HG02571 (cell line): Measurements from ENCODE around the gene ABAT.
"Not testable (repeated sequence)": the region's sequence is repeated elsewhere in the genome, so short reads cannot be mapped to it uniquely, and the experiment has no call there.

Experiments used
- ATAC-seq: cut with Tn5 transposase; IDR thresholded peaks from one replicate; pipeline ENCODE4 v1.9.1; 2021; ENCODE audit warnings: mild to moderate bottlenecking, moderate library complexity; ENCODE audit not compliant: unreplicated experiment

The ABAT gene

DNA sequence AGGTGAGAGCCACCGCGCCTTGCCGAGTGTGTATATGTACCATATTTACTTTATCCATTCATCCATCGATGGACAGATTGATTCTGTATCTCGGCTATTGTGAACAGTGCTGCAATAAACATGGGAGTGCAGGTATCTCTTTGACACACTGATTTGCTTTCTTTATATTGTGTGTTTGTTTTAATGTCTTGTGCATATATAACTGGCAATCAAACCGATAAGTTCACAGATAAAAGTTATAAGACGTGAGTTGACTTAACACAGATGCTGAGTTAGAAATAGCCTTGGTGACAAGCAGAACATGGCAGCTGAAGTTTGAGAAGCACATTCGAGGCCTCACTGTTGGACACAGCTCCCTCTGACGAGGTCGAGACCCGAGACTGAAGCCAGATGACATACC is 99.8 kb downstream of the ABAT start:
- ATAC-seq = no peak

DNA sequence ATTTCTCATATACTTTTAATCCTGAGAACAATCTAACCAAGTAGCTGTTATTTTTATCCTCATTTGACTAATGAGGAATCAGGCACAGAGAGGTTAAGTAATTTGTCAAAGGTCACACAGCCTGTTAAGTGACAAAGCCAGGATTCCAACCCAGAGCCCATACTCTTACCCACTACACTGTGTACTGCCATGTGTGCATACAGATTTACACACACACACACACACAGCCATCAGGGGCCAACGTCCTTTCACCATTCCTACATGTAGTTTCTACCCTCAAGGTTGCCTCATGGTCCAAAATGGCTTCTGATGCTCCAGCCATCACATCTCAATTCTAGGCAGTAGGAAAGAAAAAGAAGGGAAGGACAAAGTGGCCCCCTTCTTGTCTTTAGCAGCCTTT is 100.9 kb downstream of the ABAT start:
- no peak for ATAC-seq

DNA sequence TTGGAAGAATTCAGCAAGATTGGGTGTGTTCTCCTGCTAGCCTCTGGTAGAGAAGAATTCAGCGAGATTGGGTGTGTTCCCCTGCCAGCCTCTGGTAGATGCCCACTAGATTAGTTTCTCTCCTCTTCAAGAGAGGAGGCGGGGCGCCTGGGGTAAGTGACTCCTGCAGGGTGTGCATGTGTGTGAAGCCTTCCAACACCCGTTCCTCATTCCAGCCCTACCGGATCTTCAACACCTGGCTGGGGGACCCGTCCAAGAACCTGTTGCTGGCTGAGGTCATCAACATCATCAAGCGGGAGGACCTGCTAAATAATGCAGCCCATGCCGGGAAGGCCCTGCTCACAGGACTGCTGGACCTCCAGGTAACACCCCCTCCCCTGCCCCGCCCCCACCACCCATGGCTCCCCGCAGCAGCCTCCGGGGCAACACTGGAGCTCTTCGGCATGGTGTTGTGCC is 101.7 kb downstream of the ABAT start:
- no peak for ATAC-seq

DNA sequence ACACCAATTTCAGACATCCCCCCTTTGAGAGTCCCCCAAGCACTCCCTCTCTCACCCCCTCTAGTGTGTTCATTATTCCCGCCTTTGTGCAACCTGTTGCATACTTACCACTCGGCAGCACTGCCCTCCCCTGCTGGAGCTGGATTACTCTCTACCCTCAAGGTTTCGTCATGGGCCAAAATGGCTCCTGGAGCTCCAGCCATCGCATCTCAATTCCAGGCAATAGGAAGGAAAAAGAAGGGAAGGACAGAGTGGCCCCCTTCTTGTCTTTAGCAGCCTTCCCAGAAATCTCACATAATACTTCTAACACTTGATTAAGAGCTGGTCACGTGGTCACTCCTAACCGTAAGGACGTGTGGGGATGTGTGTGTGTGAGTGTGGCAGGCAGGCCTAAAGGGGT is 102.8 kb downstream of the ABAT start:
- no peak for ATAC-seq

DNA sequence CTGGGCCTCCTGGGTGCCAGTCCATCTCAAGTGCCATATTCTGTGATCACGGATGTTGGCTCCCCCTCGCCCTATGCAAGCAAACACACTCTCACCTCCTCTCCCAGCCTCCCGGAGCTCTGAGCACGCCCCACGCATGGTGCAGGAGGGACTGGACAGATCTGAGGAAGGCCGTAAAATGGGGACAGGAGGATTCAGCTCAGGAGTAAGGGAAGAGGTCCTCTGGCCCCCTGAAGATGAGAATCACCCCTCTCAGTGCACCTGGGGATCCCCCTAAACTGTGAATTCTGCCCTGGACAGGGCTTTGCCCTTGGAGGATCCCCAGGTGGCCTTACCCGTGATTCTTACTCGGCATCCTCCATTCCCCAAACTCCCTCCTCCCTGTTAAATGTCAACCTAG is 107.4 kb downstream of the ABAT start:
- ATAC-seq = no peak

DNA sequence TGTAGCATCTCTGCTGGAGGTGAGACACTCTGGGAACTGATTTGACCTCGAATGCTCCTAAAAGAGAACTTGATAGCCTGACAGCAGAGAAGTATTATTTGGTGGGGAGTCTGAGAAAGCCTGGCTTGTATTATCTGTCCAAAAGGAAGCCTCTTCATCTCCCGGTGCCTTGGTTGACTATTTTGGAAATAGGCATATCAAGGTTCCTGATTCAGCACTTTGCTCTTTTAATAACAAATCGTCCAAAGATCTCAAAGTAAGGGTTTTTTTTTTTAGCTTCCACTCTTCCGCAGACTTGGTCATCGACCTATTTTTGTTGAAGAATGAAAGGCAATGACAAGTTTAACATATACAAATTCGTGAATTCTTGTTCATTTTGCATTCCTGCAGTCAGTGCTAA is 108.3 kb downstream of the ABAT start:
- no peak for ATAC-seq

DNA sequence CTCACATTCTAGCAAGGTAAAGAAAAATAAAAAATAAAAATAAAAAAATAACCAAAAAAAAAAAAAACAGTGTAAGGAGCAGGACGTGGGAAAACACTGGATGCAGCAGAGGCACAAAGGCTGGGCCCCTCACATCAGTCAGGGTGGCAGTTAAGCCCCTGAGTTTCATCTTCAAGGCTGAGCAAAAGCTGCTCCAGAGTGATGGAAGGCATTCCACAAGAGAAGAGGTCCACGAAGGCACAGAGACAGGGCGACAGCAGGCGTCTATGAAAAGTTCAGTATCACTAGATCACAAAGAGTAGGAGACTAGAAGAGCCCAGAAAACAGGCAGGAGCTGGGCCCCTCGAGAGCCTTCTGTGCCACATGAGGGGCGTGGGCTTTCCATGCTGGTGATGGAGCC is 111.0 kb downstream of the ABAT start:
- no peak for ATAC-seq

DNA sequence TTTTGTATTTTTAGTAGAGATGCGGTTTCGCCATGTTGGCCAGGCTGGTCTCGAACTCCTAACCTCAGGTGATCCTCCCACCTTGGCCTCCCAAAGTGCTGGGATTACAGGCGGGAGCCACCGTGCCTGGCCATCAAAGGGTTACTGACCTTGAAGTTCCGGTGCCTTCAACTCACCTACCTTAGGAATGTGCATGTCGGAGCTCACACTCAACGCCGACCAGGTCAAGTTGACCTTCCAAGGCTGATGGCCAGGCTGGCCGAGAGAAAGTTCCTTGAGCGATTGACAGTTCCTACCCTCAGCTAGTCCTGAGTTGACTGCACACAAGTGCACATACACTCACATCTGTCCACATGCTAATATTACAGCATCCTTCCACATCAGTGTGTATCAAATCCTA is 111.9 kb downstream of the ABAT start:
- ATAC-seq = not testable (repeated sequence)

DNA sequence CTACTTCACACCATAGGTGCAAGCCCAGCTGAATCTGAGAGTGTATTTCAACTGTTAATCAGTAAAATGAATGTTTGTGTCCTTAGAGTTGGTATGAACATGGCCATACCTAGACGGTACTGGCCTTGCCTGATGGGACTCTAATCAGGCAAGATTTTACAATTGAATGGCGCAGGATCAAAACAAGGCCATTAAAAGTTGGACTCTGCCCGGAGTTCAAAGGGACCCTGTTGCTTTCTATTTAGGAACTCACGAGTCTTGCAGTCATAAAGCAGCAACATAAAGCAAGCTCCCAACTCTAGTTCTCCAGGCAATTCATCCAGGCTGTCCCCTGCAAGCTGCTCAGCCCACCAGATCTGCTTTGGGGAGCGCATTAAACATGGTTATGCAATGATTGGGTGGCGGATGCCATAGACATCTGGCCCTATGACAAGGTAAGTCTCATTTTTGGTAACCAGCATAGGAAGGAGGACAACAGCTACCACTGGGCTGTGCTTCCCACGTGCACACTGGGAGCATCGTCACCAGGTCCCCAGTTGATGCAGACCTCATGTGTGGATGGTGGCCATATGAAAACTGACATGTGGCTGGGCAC is 114.3 kb downstream of the ABAT start:
- no peak for ATAC-seq

DNA sequence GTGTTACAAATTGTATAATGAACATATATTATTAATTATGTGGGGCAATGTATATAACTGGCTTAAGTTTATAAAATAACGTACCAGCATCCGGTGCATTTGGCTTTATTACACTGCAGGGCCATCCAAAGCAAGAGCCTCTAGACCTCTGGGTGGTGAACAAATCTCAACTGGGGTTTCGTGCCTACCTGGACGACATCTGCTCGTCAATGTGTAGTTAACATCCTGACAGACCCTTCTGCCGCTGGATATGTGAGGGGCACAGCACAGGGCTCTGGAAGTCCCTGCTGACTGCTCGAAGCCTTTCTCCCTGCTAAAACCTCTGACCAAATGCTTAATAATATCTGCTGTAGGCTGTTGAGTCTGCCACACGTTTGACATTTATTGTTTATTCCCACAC is 120.7 kb downstream of the ABAT start:
- ATAC-seq = no peak

DNA sequence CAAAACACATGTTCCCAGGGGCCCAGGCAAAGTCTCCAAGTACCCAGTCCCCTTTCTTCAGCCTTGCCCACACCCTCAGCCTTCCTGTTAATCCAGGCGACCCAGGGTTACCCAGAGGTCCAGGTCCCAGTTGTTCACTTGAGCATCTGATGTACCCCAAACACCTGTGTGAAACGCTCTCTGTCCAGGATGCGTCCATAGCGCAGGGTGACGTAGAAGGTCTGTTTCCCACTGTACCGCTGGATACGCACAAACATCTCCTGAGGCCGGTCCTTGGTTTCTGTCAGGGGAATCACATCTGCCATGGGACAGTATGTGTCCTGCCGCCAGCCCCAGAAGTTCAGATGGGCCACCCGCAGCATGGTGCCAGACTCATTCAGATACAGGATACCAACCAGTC is 121.4 kb downstream of the ABAT start:
- ATAC-seq = no peak

DNA sequence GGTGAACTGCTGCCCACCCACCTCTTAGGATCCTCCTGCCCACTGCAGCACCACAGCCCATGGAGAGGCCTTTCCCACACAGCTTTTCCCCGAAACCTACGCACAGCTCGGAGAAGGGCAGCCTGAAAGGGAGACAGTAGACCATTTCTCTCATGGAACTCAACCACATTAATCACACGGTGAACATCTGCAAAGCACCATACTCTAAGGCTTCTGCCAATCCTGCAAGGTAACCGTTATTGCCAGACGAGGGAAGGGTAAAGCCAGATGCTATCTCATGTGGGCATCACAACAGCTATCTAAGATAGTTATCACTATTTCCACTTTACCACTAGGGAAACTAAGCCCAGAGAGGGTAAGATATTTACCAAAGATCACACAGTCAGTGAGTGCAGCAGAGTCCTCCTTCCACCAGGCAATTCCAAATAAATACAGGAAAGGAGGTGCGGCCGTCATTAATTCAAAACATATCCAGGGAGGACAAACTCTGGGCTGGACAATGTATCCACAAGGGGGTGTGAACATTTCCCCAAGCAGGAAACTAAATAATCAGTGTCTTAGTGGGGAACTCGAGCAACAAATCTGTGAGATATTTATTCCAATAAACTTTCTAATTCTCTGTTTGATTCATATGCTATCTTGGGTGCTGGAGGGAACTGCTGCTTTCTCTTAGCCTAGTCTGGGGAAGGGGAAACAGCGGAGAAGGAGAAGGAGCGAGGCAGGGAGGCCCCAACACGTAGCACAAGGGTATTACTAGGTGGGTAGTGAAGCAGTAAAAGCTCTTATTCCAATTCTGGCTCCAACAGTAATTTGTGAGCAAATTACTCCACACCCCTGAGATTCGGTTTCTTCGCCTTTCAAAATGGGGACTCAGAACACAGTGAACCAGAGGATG is 122.3 kb downstream of the ABAT start:
- ATAC-seq = no peak

DNA sequence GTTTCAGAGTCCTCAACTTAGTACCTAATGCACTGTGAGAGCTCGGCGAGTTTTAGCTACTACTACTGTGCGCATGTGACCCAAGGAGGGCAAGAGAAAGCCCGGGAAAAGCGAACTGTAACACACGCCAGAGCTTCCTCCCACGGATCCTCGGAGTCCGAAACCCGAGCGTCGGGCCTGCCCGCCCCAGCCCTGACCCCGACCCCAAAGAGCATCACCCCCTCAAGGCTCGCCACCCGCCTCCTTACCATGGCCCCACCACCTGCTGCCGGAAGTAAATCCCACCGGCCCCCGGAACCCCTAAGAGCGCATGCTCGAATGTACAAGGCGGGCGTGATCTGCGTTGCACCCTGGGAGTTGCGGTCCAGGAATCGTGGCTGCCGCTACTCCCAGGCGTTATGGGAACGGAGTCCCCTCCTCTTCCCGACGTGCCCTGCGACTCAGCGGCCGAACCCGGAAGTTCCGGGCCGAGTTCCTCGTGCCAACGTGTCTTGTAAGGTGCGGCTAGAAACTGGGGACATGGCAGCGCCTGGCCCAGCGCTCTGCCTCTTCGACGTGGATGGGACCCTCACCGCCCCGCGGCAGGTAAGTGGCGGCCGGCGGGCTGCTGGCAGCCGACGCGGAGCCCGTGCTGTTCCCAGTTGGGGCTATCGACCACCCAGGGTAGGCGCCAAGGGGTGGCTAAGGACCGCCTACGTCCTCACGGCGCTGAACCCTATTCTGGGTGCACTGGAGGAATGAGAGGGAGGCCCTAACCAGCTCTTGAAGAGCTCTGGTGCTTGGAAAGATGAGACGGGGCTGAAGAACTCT is 123.2 kb downstream of the ABAT start, which contains the start of the genes PMM2 and TMEM186:
Gene PMM2, plus strand, starts transcription at position 476 of the 810 bp plus-strand sequence. Its CDS starts 44 bp downstream, at position 520.
Gene TMEM186, minus strand, starts transcription at position 276 of the 810 bp plus-strand sequence. Its CDS starts 25 bp downstream, at position 251.
- peak; percentile 94 for ATAC-seq

DNA sequence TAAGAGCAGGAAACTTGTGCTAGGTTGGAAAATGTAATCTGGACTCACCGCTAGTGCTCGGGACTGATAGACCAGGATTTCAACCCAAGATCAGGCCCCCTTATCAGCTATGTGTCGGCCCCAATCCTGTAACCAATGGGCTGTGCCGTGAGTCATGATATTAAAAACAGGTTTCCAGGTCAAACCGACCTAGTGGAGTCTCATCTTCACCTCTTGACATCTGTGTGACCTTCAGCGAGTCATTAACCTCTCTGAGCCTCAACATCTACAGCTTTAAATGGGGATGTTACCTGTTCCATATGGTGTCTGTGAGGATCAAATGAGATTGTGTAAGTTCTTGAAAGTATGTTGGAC is 123.7 kb downstream of the ABAT start:
- ATAC-seq = no peak

DNA sequence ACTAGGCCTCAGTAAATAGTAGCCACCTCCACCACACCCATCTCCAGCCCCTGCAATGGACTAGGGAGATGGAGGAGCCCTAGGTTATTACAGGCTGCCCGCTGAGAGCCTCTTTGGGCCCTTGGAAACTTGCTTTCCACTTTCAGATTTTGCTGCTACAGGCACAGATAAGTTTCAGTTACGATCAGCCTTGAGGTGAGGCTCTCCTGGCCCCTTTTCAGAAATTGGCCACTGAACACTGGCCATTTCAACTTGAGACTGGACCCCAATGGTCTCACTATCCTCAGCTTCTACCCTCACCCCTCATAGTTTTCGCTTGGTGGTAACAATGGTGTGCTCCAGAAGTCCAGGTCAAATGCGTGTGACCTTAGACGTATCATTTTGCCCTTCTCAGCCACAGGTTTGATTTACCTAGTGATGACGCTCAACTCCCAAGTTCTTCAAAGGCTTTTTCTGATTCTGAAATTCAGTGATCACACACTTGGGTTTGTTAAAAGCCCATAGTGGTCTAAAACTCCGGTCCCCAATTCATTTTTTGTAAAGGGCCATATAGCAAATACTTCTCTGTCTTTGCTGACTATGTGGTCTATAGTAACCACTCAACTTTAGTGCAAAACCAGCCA is 124.2 kb downstream of the ABAT start:
- ATAC-seq = no peak

DNA sequence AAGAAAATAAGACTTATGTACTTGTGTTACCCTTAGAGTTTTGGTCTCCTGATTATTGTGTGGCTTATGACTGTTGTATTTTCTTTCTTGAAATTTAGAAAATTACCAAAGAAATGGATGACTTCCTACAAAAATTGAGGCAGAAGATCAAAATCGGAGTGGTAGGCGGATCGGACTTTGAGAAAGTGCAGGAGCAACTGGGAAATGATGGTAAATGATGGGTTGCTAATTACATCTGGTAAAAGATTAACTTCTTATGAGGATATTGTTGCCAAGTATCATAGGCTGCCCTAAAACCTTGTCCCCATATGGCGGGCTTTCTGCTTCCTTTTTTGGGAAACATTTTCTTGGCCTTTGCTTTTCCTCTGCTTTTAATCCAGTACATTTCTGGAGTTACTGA is 127.3 kb downstream of the ABAT start:
- ATAC-seq = no peak

DNA sequence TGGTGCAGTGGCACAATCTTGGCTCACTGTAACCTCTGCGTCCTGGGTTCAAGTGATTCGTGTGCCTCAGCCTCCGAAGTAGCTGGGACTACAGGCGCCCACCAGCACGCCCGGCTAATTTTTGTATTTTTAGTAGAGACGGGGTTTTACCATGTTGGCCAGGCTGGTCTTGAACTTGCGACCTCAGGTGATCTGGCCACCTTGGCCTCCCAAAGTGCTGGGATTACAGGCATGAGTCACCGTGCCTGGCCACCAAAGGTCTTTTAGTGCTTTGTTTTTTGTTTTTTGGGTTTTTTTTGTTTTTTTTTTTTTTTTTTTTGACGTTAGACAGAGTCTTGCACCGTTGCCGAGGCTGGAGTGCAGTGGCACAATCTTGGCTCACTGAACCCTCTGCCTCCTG is 129.3 kb downstream of the ABAT start:
- not testable (repeated sequence) for ATAC-seq

DNA sequence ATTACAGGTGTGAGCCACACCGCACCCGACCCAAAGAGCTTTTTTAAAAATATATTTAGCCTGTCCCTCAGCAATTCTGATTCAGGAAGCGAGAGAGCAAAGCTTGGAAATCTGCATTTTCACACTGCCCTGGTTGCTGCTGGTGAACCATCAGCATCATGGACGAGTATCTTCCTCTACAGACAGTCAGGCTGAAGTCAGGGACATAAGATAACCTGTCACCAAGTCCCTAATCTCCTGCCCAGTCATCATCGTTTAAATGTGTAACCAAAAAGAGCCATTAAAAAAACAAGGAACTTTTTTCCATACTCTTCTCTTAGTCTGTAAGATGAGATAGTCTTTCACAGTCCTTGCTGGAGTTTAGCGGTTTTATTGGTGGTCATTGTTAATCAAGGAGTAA is 129.9 kb downstream of the ABAT start:
- no peak for ATAC-seq

DNA sequence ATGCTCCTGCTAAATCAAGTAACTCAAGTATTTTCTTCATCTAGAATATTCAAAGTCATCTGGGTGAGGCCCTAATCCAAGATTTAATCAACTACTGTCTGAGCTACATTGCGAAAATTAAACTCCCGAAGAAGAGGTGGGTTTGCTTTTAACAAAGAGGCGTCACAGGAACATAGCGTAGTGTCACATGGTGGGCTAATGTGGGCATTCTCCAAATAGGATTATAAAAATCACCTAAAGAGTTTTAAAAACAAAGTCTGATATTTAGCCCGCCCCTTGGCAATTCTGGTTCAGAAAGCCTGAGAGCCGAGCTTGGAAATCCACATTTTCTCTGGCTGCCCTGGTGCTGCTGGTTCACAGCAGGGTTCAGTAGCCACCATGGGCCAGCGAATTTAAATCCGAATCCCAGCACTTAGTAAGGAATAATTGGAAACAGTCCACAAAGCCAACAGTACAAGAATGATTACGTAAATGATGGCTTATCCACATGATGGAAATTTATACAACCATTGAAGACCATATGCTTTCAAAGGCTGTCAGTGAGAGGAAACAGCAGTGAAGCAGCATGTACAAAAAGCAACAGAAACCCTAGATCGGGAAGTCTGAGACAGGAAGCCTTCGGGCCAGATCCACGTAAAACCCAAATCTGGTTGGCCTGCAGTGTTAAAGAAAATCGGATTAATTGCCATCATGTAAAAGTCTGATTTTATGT is 132.0 kb downstream of the ABAT start:
- no peak for ATAC-seq

DNA sequence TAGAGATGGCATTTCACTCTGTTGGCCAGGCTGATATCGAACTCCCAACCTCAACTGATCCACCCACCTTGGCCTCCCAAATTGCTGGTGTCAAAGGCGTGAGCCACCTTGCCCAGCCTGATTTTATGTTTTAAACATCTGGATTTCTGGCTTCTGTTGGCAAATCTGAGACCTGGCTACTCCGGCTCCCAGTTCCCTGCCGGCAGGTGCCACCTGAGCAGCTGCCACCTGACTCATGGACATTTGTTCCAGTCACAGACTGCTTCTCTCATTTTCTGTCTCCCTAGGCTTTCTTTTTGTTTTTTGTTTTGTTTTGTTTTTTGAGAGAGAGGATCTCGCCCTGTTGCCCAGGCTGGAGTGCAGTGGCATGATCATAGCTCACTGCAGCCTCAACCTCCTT is 132.8 kb downstream of the ABAT start:
- ATAC-seq = no peak
